Measurements from ENCODE around the gene SUSD4.

Gene SUSD4

DNA sequence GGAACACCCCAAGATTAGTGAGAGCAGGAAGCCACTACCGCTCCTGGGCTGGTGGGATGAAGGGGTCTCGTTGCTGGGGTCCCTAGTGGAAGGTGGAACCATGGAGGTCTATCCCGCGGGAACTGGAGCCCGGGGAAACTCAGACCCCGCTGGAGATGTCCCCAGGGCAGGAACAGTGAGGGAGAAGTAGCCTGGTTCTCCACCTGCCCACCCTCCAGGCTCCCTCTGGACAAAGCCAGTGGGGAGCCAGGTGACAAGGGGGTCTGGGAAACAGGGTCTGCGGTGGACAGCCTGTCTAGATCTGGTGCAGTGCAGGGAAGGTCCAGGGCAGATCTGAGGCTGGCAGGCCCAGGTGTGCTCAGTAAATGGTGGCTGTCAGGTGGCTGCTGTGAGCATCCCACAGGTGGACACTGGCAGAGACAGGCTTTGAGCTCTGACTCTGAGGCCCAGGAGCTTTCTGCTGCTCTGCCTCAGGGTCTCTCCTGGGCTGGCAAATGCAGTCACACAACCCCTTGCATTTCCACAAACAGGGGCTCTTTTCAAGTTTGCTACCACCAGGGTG lies 132.9 kb downstream of the SUSD4 start:
- DNase-seq, result no peak

DNA sequence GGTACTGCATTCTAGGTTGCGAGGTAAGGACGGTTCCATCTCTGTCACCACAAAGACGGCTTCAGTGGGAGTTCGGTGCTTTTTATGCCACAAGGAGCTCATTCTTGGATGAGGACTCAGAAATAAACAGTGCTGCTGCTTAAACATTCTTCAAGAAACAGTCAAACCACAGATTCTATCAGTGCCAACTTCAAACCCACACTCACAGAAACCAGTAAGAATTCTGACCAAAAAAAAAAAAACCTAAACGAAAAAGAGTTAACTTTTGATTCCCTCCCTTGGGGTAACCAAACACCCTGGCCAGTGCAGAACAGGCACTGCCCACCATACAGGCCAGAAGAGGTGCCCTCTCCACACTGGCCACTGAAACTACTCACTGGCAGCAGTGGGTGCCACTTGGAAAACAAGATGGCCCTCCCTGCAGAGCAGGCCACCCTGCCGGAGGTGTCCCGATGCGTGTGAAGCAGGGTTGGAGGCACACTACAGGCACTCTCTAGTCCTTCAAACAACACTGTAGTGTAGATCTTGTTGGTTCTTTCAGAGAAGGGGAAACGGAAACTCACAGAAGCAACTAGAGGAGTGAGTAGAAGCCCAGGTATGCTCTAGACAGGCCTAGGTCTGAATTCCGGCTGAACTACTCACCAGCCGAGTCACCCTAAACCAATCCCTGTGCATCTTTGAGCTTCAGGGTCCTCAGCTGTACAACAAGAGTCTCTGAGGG lies 133.7 kb downstream of the SUSD4 start:
- no peak for DNase-seq

DNA sequence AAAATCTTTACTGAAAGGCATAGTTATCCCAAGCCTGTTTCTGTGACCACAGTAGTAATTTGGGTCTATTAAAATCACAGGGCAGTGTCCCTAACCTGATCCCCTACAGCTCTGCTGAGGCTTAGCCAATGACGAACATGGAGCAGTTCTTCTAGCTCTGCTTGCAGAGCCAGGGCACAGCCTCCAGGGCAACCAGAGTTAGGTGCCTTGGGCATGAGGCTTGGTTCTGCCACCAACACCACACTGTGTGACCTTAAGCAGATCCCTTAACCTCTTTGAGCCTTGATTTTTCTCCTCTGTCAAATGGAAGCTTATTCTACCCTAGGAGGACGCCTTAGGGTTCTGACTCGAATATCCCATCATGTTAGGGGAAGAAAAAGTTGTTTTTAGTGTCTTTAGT lies 134.2 kb downstream of the SUSD4 start:
- DNase-seq, result no peak

DNA sequence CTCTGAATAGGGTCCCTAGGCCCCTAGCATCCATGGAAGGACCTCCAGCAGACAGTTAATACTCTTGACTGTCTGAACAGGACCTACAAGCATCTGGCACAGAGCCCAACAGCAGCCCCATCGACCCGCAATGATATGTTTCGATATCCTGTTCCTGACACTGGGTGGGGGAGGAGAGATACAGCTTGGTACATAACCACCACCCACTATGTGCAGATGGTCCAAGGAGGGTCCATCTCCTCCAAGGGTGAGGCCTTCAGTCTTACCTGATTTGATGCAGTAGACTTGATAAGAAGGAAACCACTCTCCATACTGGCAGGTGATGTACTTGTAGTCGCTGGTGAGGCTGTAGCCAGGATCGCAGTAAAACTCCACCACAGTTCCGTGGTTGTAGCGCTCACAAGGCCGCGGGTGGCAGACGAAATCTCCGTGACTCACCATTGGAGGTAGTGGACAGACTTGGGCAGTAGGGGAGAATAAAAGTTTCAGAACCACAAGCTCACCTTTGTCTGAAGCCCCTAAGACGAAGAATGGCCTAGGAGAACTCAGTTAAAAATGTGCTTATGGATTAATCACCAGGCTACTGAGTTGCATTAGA lies 134.9 kb downstream of the SUSD4 start:
- no peak for DNase-seq

GRCh38 chr1:223228201-223228600 lies 135.8 kb downstream of the SUSD4 start:
- DNase-seq, result no peak

DNA sequence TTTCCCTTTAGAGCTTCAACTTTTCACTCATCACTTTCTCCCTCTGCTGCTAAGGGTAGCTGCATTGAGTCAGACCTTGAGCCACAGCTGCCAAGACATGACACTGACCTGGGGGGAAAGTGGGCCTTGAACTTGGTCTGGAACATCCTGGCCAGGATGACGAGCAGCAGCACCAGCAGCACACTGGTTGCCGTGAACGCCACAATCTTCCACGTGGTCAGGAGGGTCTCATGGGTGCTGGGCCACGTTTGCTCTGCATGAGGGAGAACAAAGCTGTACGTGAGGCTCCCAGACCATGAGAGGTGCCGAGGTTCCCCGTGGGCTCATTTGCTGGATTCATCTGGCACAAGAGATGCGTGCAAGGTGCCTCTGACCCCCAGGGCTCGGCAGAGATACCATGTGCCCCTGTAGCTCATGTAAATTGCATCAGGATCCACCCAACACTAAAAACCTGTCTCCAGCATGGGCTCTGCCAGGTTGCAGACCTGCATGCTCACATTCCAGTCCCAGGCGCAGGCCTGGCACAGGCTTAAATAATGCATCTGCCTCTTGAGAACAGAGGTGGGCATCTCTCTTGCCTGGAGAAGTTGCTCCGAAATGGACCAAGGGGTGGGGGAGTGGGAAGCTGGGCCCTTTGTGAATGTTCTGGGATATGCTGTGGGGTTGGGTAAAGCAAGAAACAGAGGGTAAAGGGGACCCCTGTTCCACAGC lies 136.3 kb downstream of the SUSD4 start:
- no peak for DNase-seq

DNA sequence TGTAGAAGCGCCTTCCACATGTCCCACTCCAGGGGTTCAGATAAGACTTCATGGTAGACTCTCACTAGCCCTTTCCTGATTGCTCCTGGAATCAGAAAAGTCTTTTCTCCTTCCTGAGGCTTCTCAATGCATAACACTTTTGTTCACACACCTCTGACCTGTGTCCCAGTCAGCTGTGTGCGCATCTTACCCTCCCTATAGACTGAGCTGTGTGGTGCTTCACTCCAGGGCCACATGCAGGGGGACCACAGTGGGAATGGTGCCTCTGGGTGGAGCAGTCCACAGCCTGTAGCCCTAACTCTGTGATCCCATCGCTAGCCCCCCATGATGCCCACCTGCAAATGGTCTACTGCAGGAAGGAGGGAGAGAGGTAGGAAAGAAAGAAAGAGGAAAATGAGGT lies 136.9 kb downstream of the SUSD4 start:
- no peak for DNase-seq

GRCh38 chr1:223226271-223226670 lies 137.7 kb downstream of the SUSD4 start:
- no peak for DNase-seq

DNA sequence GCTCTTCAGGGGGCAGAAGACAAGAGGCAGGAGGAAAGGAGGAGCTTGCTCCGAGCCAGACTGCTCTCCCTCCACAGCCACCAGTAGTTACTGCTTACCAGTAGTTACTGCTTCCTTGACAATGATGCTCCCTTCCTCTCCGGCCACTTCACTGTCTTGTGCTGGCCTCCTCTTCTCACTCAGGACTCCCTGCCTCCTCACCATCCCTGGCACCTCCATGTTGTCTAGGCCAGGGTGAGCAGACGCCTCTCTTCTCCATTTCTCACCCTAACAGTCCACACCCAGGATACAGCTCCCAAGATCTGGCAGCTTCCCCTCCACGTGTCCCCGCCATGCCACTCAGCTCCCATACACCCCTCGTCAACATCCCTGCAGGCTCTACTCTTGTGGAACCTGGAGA lies 138.5 kb downstream of the SUSD4 start:
- no peak for DNase-seq

GRCh38 chr1:223225061-223225460 lies 138.9 kb downstream of the SUSD4 start:
- DNase-seq, result no peak

- no peak for DNase-seq
Measured at GRCh38 chr1:223224465-223224864, 139.5 kb downstream of the SUSD4 start.

DNA sequence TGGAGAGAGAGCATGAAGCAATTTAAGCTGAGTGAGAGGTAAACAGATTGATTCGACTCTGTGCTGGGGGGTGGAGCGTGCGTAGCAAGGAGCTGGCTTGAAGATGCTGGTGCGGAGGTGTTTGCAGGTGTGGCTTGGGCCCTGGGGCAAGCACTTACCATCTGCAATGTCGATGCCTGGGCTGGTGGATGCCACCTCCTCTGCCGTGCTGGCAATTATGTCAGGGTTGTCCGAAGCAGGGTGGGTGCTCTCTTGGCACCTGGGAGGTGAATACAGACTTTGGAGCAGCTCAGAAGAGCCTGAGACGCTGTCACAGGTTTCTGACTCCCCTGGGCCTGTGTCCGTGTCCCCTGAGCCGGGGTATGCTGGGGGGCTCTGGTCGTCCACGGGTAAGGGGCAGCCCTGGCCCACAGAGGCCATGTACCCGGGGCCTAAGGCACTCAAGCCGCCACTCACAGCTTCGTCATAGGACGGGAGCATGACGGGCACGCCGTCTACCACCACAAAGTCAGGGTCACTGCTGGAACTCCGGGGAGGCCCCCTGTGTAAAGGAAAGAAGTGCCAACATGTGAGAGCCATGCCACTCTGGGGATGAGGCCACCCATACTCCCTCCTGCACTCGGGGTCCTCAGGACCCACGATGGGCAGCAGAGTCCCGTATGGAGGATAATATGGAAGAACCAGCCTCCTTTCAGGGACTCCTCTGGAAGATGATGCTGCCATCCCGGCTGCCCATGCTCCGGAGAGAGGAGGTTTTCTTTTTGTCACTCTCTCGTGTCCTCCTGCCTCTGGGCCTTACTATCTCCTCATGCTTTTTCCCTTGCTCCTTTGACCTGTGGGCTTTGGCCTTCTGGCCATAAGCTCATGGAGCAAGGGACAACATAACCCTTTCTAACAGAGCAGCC lies 140.6 kb downstream of the SUSD4 start:
- no peak for DNase-seq

DNA sequence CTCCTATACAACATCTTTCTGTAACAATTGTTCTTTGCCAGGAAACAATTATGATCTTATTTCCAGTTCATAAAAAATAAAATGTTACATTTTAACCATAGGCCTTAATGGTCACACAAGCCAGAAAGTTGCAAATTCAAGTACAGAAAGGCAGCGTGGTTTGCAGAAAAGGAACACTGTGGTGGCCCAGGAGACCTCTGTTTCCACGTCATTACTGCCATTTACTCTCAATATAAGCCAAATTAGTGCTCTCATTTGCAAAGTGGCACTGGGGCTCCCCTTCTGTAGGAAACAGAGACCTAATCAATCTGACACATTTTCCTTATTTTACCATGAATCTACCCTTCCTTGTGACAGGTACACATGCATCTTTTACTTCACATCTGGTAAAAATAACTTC lies 141.6 kb downstream of the SUSD4 start:
- DNase-seq, result no peak

- no peak for DNase-seq
Measured at GRCh38 chr1:223221686-223222085, 142.3 kb downstream of the SUSD4 start.

GRCh38 chr1:223219846-223220610 lies 143.9 kb downstream of the SUSD4 start:
- DNase-seq, result no peak

GRCh38 chr1:223219318-223219635 lies 144.7 kb downstream of the SUSD4 start:
- no peak for DNase-seq

DNA sequence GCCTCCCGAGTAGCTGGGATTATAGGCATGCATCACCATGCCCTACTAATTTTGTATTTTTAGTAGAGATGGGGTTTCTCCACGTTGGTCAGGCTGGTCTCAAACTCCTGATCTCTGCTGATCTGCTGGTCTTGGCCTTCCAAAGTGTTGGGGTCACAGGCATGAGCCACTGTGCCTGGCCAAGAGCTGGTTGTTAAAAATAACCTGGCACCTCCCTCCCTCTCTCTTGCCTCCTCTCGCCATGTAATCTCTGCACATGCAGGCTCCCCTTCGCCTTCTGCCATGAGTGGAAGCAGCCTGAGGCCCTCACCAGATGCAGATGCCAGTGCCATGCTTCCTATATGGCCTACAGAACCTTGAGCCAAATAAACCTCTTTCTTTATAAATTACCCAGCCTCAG lies 146.2 kb downstream of the SUSD4 start:
- DNase-seq, result no peak

DNA sequence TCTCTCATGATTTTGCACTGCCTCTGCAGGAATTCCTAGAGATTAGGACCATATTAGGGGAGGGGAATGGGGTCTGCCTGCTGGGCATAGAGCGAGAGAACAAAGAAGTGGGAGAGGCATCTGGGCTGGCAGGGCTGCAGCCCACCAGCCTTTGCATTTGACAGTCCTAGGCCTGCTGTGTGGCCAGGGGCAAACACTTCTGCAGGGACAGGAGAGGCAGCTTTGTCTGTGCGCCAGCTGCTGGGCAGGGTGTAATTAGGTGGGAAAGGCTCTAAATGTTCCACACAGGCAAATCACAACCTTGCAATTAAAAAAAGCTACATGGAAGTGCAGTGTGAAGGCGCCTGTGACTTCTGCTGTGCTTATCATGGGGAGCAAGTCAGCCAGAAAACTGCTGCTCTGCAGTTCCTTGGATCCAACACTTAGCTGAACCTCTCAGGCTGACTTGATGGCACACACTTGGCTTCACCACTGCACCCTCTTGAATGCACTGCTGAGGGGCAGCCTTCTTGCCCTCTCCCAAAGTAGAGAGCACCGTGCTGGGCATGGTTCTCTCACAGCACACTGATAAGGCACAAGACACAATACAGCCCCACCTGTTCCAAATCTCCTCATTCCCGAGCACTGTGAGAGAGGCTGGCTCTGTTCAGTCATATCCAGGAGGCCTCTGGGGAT lies 147.3 kb downstream of the SUSD4 start:
- DNase-seq, result no peak

DNA sequence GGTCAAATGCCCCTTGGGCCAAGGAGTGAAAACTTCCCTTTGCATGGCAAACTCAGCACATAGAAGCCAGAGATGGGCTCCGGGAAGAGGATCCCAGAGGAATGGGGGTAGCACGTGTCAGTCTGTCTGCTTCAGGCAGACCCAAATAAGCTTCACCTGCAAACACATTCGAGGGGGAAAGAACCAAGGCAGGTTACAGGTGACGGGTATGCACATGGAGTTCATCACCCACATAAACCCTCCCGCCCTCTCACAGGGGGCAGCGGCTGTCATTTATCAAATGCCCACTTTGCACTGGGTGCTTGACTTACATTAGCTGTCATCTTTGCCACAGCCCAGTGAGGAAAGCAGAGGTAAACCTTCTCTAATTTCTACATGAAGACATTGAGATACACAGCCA lies 147.9 kb downstream of the SUSD4 start:
- DNase-seq, result no peak

DNA sequence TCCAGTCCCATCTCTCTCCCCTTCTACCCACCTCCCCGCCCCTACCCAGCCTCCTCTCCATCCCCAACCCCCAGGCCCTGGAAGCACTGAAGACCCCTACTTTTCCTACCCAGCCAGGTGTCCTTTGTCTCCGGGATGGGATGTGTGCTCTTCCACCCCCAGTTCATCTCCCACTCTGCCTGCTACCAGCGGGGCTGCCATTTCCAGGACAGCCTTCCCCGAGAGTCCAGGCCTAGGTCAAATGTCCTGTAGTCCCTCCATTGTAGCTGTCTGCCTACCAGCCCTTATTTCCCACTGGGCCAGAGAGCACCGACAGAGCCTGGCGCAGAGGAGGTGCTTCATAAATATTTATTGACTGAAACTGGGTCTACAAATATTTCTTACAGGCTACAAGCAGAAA lies 148.9 kb downstream of the SUSD4 start:
- DNase-seq, result no peak

All from hypothalamus (tissue), 51 donors.